Esophagus muscularis mucosa (tissue), 4 donors: Measurements from ENCODE around the gene PIGZ. TPM values are rescaled to one million over a fixed set of nuclear protein-coding genes. Genes with fewer than 3 reads are reported as not detected.

Experiments used
- DNase-seq: peaks from one replicate; pipeline ENCODE4 v3.0.0-alpha.2; 2017; ENCODE audit errors: extremely low spot score
- H3K27ac ChIP-seq, 4 donors: fragments of 200-600 bp; sonication (generic); replicated peaks in 1 of 4; 1 replicate in 3 of 4; 2 replicates in 1 of 4; pipeline ENCODE4 v1.5.1; 2016 to 2019; ENCODE audit warnings: mild to moderate bottlenecking in 1 of 4
- H3K27me3 ChIP-seq, 4 donors: fragments of 200-600 bp; sonication (generic); one replicate each; pipeline versions ENCODE4 v1.5.1 to v1.6.0; 2016 to 2019
- H3K36me3 ChIP-seq, 4 donors: fragments of 200-600 bp; sonication (generic); one replicate each; pipeline ENCODE4 v1.5.1; 2016 to 2019
- H3K4me1 ChIP-seq, 4 donors: fragments of 200-600 bp; sonication (generic); one replicate each; pipeline ENCODE4 v1.5.1; 2016 to 2019
- H3K4me3 ChIP-seq, 4 donors: fragments of 200-600 bp; sonication (generic); 1 replicate in 2 of 4; 2 replicates in 2 of 4; pipeline ENCODE4 v1.5.1; 2016 to 2019; ENCODE audit warnings: mild to moderate bottlenecking in 4 of 4, moderate library complexity in 1 of 4
- H3K9me3 ChIP-seq, 4 donors: fragments of 200-600 bp; sonication (generic); 1 replicate in 3 of 4; 2 replicates in 1 of 4; pipeline ENCODE4 v1.5.1; 2016 to 2019
- EP300 ChIP-seq: sonication (generic); formaldehyde crosslinking; IDR thresholded peaks from one replicate; pipeline ENCODE4 v1.6.1; 2017; ENCODE audit warnings: antibody characterized with exemption
- POLR2A ChIP-seq: fragments of 450-650 bp; IDR thresholded peaks from one replicate; pipeline ENCODE4 v1.6.1; 2017; ENCODE audit warnings: antibody characterized with exemption, moderate library complexity, mild to moderate bottlenecking, low read depth
- POLR2AphosphoS5 ChIP-seq, 2 donors: sonication (generic); formaldehyde crosslinking; IDR thresholded peaks; one replicate each; pipeline ENCODE4 v1.6.1; 2017; ENCODE audit warnings: antibody characterized with exemption in 2 of 2
- WGBS: methylation state at CpG from one replicate; pipeline ENCODE4 v1.1.5; 2018; 5-methylcytosine and 5-hydroxymethylcytosine counted together
- intact Hi-C: fragments of 100-400 bp; cut with DNase I; formaldehyde crosslinking; loops from one replicate; pipeline ENCODE4 v1.15.1; 2023
- total RNA-seq, 4 donors: library from RNA; depleted of rRNA; stranded (reverse); fragments of >200 nt; gene quantifications; one replicate each; pipeline versions ENCODE4 v1.1.0 to v1.2.1, GENCODE V29; 2016
- TF ChIP-seq, protein P1 (sequence below), 3 experiments: fragments of 200-600 bp in 2 of 3; fragments of 450-650 bp in 1 of 3; sonication (generic) in 2 of 3; IDR thresholded peaks; one replicate each; pipeline ENCODE4 v1.5.1; 2017 to 2019; ENCODE audit warnings: antibody characterized with exemption in 3 of 3, mild to moderate bottlenecking in 2 of 3, moderate library complexity in 1 of 3

The PIGZ gene
- total RNA-seq, 4 donors from 2014 or later, result 12.9 to 18.2 (median 15.4) TPM

DNA sequence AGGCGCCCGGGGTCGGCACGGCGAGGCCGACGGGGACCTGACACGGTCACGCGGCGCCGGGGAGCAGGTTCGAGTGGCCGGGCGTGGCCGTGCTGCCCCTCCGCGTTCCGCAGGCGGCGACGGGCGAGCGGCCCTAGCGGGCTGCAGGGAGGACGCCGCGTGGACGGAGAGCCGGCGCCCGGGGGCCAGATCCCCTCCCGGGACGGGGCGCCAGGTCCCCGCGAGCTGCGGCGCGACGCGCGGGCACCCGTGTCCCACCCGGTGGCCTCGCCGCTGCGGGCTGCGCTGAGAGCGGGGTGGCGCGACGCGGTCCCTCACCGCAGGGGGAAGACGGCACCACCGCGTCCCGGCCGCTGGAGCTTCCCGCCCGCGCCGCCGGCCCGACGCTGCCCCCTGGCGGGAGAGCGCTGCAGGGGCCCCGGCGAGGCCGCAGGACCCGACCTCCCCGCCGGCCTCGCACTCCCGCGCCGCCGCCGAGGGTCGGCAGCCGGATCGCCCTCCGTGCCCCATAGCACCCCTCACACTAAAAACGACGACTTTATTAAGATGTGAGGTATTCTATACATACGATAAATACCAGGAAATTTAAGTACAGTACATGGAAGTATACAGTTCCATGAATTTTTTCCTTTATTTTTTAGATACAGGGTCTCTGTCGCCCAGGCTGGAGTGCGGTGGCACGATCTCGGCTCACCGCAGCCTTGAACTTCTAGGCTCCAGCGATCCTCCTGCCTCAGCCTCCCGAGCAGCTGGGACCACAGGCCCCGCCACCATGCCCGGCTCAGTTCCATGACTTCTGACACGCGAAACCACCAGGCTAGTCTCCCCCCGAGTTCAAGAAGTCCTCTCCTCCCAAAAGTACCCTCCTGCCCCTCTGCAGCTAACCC, 1.3 kb upstream of the PIGZ start:
- no peaks in the 10 kb centered on the region for H3K27me3 ChIP-seq
- no peak for TF ChIP-seq EP300
- TF ChIP-seq, protein P1, sequence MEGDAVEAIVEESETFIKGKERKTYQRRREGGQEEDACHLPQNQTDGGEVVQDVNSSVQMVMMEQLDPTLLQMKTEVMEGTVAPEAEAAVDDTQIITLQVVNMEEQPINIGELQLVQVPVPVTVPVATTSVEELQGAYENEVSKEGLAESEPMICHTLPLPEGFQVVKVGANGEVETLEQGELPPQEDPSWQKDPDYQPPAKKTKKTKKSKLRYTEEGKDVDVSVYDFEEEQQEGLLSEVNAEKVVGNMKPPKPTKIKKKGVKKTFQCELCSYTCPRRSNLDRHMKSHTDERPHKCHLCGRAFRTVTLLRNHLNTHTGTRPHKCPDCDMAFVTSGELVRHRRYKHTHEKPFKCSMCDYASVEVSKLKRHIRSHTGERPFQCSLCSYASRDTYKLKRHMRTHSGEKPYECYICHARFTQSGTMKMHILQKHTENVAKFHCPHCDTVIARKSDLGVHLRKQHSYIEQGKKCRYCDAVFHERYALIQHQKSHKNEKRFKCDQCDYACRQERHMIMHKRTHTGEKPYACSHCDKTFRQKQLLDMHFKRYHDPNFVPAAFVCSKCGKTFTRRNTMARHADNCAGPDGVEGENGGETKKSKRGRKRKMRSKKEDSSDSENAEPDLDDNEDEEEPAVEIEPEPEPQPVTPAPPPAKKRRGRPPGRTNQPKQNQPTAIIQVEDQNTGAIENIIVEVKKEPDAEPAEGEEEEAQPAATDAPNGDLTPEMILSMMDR (IDR thresholded peaks at IDR 0.05), result peak; percentile 81 to 99 (median 92)
- DNase-seq, result no peak
- H3K27ac ChIP-seq, result peak overlapping the region; percentile 80 to 83 (median 80)
- intact Hi-C loops, result loop anchor here (5.0 kb wide), 1 partner anchor 133 kb away; no protein-coding TSS in a partner anchor
- peaks cover 11 to 35% (median 24%) of the 10 kb centered on the region in 4 donors for H3K4me1 ChIP-seq
- H3K9me3 ChIP-seq, result no peaks in the 10 kb centered on the region
- WGBS, result 51% methylated on average over 20 of the region's 100 CpGs
- H3K4me3 ChIP-seq, result peak overlapping the region; percentile 84 to 93 (median 90)
- peaks cover 0 to 9% (median 4%) of the 10 kb centered on the region in 4 donors for H3K36me3 ChIP-seq

DNA sequence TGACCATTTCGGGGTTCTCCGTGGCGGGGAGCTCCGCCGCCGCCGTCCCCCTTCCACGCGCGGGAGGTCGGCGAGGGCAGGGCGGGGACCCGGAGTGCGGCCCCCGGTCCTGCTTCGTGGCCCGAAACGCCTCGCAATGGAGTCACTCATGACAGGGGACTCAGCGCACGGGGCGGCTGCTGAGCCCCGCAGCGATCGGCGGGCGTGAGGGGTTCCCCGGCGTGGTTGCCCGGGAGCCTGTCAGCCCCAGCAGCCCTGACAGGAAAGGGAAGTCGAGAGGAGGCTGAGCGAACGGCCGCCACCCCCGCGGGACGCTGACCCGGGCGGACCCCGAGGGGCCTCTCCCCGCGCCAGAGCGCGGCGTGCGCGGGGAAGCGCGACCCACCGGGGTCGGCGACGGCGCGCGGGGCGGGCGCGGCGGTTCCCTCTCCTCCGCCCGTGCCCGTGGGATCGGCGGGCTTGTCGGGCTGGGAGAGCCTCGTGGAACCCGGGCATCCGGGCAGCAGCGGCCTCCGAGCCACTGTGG, 564 bp upstream of the PIGZ start:
- H3K27me3 ChIP-seq, result no peaks in the 10 kb centered on the region
- peaks cover 11 to 35% (median 24%) of the 10 kb centered on the region in 4 donors for H3K4me1 ChIP-seq
- peak overlapping the region; percentile 84 to 93 (median 90) for H3K4me3 ChIP-seq
- DNase-seq, result no peak
- WGBS, result 0% methylated on average over 9 of the region's 72 CpGs
- H3K36me3 ChIP-seq, result peaks cover 0 to 9% (median 4%) of the 10 kb centered on the region in 4 donors
- intact Hi-C loops, result loop anchor here (5.0 kb wide), 1 partner anchor 132 kb away; no protein-coding TSS in a partner anchor
- H3K9me3 ChIP-seq, result no peaks in the 10 kb centered on the region
- H3K27ac ChIP-seq, result peak overlapping the region; percentile 80 to 83 (median 80)
- TF ChIP-seq POLR2AphosphoS5 (IDR thresholded peaks at IDR 0.05), result no peak
- TF ChIP-seq POLR2A, result no peak
- no peak for TF ChIP-seq EP300
- TF ChIP-seq, protein P1 (IDR thresholded peaks at IDR 0.05), result no peak

DNA sequence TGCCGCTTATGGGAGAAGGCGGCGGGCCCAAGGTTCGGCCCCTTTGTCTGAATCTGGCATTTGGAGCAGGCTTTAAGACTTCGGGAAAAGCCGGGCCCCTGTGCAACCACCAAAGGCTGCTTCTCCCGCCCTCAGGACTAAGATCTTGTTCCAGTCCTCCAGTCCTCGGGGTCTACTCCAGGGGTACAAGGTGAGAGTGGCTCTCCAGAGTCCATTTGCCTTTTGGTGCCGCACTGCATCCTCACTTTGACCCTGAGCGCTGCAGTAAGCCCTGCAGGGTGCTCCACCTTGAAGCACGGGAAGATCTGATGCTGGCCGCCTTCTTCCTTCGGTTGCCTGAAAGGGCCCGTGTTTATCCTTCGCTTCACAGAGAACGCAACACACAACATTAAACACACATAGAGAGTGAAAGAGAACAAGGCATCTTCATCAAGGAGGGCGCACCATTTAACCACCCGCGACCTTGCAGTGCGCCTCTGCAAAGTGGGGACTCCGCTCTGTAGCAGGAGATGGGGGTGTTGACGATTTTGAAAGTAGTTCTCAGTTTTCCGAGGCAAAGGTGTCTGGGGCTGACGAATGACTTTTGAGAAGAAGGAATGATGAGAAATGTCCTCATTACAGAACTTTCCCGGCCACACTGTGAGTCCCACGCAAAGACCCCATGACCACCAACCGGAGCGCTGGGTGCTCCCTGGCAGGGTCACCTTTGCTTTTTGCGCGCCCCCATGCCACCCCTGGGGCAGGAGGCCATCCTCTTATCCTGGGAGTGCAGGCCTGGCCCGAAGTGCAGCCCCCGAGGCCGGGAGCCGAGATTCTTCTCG, 1.0 kb downstream of the PIGZ start:
- intact Hi-C loops, result loop anchor here (5.0 kb wide), 1 partner anchor 130 kb away; no protein-coding TSS in a partner anchor
- DNase-seq, result no peak
- Histone ChIP-seq H3K9me3 (no peaks in the 10 kb centered on the region), H3K4me1 (peaks cover 11 to 35% (median 24%) of the 10 kb centered on the region in 4 donors), H3K27me3 (no peaks in the 10 kb centered on the region), H3K27ac (peak overlapping the region in 3 of 4 donors; percentile 66 to 80 (median 80)), H3K4me3 (peak overlapping the region; percentile 84 to 93 (median 90)), H3K36me3 (peaks cover 0 to 12% (median 5%) of the 10 kb centered on the region in 4 donors)
- WGBS, result 80% methylated on average over 31 of the region's 35 CpGs
- no peak for TF ChIP-seq EP300
- TF ChIP-seq, protein P1 (IDR thresholded peaks at IDR 0.05), result no peak

DNA sequence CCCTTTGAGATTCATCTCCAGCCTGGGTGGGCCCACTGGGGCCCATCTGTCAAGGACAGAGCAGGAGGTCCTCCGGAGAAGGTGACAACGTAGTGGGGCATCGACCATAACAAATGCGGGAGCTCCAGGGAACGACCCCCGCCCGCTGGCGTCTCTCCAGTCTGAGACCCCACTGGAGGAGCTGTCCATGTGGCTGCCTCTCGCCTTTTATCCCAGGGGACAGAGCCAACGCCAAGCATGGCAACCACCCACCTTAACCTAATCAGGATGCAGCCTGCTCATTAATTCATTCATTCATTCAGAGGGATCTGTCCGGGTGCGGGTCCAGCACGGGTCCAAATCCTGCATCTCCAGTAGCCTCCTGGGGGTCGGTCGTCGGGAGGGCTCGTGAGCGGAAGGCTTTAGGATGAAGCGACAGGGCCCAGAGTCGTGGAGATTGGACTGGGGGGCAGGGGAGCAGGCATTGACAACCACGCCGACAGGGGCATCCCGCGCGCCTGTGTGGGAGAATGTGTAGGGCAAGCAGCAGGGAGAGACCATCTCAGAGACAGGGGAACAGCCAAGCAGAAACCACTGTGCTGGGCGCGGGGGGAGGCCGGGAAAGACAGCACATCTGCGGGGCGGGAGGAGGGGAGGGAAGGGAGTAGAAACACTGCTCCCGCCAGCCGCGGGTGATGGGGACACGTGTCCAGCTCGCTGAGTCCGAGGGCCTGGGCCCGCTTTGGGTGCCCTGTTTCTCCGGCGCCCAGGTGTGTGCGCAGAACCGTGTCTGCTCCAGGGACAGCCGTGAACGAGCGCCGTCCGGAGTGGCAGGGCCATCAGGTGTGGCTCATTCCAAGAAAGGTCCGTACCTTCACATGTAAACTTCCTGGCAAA, 1.9 kb downstream of the PIGZ start:
- Histone ChIP-seq H3K9me3 (no peaks in the 10 kb centered on the region), H3K27me3 (no peaks in the 10 kb centered on the region), H3K4me3 (no peak overlapping the region), H3K4me1 (peaks cover 11 to 35% (median 24%) of the 10 kb centered on the region in 4 donors), H3K27ac (no peak overlapping the region), H3K36me3 (peaks cover 0 to 12% (median 5%) of the 10 kb centered on the region in 4 donors)
- WGBS, result 81% methylated on average over 44 of the region's 47 CpGs
- TF ChIP-seq POLR2A, result no peak
- TF ChIP-seq, protein P1 (IDR thresholded peaks at IDR 0.05), result no peak
- no peak for TF ChIP-seq POLR2AphosphoS5 (IDR thresholded peaks at IDR 0.05)
- no peak for TF ChIP-seq EP300
- intact Hi-C loops, result loop anchor here (5.0 kb wide), 1 partner anchor 129 kb away; no protein-coding TSS in a partner anchor
- DNase-seq, result no peak
